Measurements from ENCODE around the gene RUFY4. TPM values are rescaled to one million over a fixed set of nuclear protein-coding genes. Genes with fewer than 3 reads are reported as not detected.

Gene RUFY4
- total and polyA plus RNA-seq, 2 donors (not counting 3 experiments of a cell fraction or from before 2014, with no cell fraction given), result not detected

DNA sequence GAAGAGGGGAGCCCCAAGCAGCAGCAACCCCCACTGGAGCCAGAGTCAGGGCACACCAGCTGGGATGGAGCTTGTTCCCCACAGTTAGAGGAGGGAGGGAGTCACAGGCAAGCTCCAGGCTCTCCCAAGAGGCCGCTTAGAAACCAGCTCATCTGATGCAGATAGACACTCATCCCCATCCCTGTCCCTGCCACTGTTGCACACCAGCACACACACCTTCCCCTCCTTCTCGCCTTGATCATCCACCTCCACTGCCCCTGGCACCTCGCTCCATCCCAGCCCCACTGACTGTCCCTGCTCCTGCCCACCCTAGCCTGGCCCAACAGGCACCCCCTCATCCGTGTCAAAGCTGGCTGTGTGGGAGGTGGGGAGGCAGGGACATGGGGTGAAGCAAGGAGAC is 1.5 kb upstream of the RUFY4 start:
- Histone ChIP-seq H3K4me1 (ENCODE audit: control insufficient read depth, extremely low read depth, insufficient read depth, low read length) (no peaks in the 10 kb centered on the region), H3K9me3 (replicated peaks; ENCODE audit: control insufficient read depth, insufficient read depth, low read length) (no peaks in the 10 kb centered on the region), H3K79me2 (ENCODE audit: control insufficient read depth, insufficient read depth, low read length) (no peaks in the 10 kb centered on the region), H2AFZ (ENCODE audit: low read depth, low read length) (no peak overlapping the region), H3K36me3 (ENCODE audit: control insufficient read depth in 2 of 2, extremely low read depth in 1 of 2, insufficient read depth in 2 of 2, low read length in 2 of 2) (no peaks in the 10 kb centered on the region), H3K27me3 (ENCODE audit: control insufficient read depth in 2 of 2, insufficient read depth in 2 of 2, low read length in 2 of 2) (peaks cover 0 to 5% of the 10 kb centered on the region in 2 experiments), H4K20me1 (replicated peaks; ENCODE audit: control insufficient read depth, extremely low read depth, insufficient read depth, low read length) (no peaks in the 10 kb centered on the region), H3K9ac (replicated peaks; ENCODE audit: extremely low read depth, insufficient read depth, low read length) (no peak overlapping the region), H3K4me3 (replicated peaks in 1 of 3; ENCODE audit: insufficient read depth in 1 of 3, low read depth in 1 of 3, low read length in 3 of 3) (no peak overlapping the region), H3K27ac (ENCODE audit: insufficient read depth, low read depth, low read length) (no peak overlapping the region), H3K4me2 (ENCODE audit: insufficient read depth, low read length) (no peak overlapping the region), H3K9me1 (replicated peaks; ENCODE audit: control insufficient read depth, extremely low read depth, insufficient read depth, low read length) (no peaks in the 10 kb centered on the region)
- dilution Hi-C loops (cut with MboI; ENCODE audit: extremely low pct_ligation_motif_present, low sequenced_read_pairs), result no loop called here
- ChIA-PET CTCF (interaction anchor here (0.6 to 10.1 kb wide), 4 partner anchors 17 to 280 kb away, joined by 3 to 317 read pairs (median 3); no protein-coding TSS in a partner anchor), POLR2A (no interaction called here)
- BruUV-seq (replicated peaks), result no TSS peak
- intact Hi-C loops (cut with micrococcal nuclease), result no loop called here
- DNase-seq (ENCODE audit: low read depth, low spot score) (no peak), FAIRE-seq (no peak)
- no peak for TF ChIP-seq POLR2A (IDR thresholded peaks at IDR 0.05; ENCODE audit: low read depth, low read length)
- TF ChIP-seq POLR2AphosphoS5 (IDR thresholded peaks at IDR 0.05; ENCODE audit: insufficient read depth, low read depth, low read length), result no peak
- no peak for TF ChIP-seq JUN (IDR thresholded peaks at IDR 0.05; ENCODE audit: borderline replicate concordance, insufficient read depth, insufficient read length, low read depth)
- TF ChIP-seq MYC (IDR thresholded peaks at IDR 0.05; ENCODE audit: low read depth, low read length), result no peak
- TF ChIP-seq EZH2 (IDR thresholded peaks at IDR 0.05; ENCODE audit: borderline replicate concordance, low read depth, low read length, severe bottlenecking), result no peak
- TF ChIP-seq, protein P1, sequence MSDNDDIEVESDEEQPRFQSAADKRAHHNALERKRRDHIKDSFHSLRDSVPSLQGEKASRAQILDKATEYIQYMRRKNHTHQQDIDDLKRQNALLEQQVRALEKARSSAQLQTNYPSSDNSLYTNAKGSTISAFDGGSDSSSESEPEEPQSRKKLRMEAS (IDR thresholded peaks at IDR 0.05; ENCODE audit: insufficient read depth, insufficient read length), result no peak
- no peak for TF ChIP-seq FOS (IDR thresholded peaks at IDR 0.05; ENCODE audit: borderline replicate concordance, insufficient read depth, low read length)
- no peak for TF ChIP-seq GATA2 (IDR thresholded peaks at IDR 0.05; ENCODE audit: insufficient read depth, insufficient read length, low read depth, low read length)
- no peak for TF ChIP-seq CTCF (IDR thresholded peaks at IDR 0.05; ENCODE audit: extremely low read depth in 1 of 2, insufficient read depth in 1 of 2, low read depth in 1 of 2, low read length in 2 of 2)

All from endothelial cell of umbilical vein (primary cell).